GM21786 (cell line): ENCODE data around the gene FXYD5.

Experiments
- ATAC-seq: cut with Tn5 transposase; IDR thresholded peaks from one replicate; pipeline ENCODE4 v1.9.1; 2021; ENCODE audit not compliant: unreplicated experiment

The FXYD5 gene, protein sequence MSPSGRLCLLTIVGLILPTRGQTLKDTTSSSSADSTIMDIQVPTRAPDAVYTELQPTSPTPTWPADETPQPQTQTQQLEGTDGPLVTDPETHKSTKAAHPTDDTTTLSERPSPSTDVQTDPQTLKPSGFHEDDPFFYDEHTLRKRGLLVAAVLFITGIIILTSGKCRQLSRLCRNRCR

DNA sequence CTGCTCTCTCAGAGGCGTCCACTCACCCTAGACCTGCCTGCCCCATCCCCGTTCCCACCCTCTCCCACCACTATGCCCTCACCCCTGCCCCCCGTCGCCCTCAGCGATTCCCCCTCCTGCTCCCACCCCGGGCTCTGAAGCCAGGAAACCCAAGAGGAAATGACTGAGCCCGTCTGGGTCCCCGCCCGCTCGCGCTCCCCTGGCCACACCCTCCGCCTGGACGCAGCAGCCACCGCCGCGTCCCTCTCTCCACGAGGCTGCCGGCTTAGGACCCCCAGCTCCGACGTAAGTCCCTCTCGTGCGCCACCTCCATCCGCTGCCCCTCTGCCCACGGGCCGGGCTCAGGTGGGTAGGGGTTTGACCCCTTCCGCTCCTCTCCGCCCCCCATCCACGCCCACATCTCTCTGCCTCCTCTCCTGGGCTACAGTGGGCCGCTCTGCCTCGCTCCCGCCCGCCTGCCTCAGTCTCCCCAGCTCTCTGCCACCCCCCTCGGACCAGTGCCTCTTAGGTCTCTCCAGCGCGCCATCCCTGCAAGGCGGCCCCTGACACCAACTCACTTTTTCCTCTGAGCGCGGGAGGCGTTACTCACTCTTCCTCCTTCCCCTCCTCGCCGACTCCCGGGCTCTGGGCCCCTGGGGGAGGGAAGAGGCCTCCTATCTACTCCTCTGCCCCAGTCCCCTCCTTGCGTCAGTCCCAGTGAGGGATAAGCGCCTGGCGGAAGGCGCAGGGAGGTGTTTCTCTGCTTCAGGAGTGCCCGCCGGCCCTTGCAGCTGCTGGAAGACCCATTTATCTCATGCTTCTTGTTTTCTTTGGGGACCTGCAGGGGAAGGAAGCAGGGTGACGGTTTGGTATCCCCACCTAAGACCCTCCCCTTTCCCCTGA lies at the start of gene FXYD5:
Gene FXYD5, plus strand, starts transcription at position 211 of the 882 bp plus-strand sequence. CDS start 816 bp downstream, outside the sequence.
- no peak for ATAC-seq

DNA sequence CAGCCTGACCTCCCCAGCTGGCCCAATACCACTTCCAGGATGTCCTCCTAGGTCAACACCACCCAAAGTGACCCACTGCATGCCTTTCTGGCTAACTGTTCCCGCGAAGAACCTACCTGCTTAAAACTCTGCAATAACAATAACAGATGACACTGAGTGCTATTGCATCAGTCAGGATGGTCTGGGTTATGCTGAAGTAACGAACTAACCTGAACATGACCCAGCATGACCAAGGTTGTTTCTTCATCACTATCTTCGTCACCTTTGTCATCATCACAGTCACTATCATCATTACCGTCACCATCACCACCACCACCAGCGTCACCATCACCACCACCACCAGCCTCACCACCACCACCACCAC lies 49.5 kb upstream of the FXYD5 start:
- no peak for ATAC-seq

DNA sequence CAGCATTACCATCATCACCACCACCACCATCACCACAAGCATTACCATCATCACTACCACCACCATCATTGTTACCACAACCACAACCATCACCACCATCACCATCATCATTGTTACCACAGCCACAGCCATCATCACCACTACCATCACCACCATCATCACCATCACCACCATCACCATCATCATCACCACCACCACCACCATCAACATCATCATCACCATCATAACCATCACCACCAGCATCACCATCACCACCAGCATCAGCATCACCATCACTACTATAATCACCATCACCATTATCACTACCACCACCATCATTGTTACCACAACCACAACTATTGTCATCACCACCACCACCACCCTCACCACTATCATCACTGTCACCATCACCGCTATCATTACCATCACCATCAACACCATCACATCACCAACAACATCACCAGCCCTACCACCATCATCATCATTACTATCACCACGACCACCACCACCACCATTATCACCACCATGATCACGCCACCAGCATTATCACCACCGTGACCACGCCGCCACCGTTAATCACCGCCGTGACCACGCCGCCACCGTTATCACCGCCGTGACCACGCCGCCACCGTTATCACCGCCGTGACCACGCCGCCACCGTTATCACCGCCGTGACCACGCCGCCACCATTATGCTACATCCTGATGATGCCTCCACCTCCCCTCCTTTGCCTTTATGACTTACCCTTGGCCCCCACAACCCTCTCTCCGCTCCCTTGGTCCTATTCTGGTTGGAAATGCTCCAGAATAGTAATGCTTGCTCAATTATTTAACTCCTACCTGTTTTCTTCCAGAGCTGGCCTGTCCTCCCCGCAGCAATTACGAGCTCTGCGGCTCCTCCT lies 48.9 kb upstream of the FXYD5 start:
- no peak for ATAC-seq

DNA sequence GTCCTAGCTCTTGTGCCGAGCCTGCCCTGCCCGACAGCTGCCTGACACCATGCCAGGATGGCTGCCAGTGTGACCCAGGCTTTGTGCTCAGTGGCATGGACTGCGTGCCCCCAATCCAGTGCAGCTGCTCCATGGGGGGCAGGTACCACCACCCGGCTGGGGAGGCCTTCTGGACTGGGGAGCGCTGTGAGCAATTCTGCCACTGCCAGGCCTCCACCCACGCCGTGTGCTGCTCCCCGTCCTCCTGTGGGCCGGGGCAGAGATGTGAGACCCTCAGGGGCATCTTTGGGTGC lies 48.3 kb upstream of the FXYD5 start:
- ATAC-seq: no peak

DNA sequence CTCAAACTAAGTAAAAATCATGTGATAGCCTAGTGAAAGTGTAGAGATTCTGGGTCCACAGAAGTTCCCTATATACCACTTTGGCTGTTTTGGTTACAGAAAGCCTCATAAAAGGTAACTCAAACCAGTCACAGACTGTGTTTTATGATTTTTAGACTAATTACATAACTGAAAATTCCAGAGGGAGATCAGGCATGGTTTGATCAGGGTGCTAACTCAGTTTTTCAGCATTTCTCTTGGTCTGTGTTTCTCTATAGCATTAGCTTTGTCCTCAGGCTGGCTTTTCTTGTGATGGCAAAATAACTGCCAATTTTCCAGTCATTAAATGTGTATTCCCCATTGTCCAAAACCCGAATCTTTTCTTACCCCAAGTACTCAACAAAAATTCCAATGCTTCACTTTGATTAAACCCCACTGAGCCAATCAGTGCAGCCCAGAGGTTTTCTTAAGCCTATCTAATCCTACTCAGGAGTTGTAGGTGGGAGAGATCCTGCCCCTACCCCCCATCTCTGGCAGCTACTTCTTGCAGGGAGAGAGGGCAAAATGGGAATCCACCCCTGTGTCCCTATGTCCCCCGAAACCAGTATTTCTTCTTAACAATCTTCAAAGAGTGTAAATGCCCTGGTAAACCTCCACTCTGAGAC lies 47.5 kb upstream of the FXYD5 start:
- ATAC-seq: no peak

DNA sequence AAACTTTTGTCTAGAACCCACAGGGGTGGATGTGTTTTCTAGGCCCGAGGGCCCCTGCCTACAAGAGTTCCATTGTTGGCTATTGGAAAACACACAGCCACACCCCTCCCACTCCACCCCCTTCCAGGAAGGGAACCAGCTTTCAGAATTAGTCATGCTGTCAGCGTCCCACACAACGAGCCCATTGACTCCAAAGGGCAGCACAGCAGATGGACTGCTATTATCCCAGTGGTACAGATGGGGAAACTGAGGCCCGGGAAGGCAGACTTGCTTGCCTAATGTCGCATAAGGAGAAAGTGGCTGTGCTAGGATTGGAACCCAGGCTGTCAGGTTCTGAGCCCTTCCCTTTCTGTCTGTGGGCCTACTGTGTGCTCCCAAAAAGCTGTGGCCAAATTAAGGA lies 47.0 kb upstream of the FXYD5 start:
- ATAC-seq: no peak

DNA sequence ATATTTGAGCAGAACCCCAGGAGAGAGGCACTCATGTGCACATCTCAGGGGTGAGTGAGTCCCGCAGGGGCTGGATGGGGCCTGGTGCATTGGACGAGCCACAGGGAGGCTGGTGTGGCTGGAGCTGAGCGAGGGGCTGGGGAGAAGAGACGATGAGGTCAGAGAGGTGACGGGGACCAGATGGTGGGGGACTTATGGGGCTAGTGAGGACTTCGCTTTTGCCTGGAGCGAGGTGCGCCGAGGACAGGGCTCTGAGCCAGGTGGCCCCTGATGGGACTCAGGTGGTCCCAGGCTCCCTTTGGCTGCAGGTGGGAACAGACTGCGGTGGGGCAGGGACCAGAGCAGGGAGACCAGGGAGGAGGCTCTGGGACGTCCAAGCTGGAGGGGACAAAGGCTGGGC lies 45.8 kb upstream of the FXYD5 start:
- ATAC-seq: no peak

DNA sequence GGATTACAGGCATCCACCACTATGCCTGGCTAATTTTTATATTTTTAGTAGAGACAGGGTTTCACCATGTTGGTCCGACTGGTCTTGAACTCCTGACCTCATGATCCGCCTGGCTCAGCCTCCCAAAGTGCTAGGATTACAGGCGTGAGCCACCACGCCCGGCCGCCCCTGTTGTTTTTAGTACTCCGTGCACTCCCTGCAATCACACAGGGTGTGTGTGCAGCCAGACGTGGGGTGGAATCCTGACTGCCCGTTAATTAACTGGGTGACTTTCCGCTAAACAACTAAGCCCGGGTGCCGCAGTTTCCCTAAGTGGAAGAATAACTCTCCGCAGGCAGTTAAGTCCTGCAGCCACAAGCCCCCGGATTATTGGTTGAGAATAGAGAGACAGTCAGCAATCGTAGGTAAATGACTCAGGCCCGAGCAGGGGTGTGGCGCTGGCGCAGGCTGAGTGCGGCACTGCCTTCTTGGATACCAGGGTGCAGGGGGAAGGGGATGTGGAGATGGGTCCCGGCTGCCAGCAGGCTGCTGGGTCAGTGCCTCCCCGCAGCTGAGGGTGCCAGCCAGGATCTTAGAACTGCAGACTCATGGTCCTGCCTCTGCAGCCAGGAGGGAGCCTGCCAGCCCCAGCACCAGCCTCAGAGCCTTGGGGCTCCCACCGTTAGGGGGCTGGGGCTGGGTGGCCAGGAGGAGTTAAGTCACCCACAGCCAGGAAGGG lies 45.0 kb upstream of the FXYD5 start:
- no peak for ATAC-seq

DNA sequence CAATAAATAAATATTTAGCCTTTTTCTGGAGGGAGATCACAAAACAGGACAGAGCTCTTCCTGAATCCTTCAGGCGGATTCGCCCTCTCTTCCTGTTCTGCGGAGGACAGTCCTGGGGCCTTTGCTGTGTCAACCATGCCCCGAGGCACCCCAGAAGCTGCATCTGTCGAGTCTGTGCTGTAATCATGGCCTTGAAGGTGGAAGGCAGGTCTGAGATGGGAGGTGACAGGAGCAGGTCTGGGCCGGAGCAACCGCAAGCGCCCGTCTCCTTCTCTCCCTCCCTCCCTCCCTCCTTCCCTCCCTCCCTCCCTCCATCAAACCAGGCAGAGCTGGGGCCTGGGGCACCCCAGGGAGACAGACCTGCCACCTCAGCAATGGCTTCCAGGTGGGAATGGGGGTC lies 43.6 kb upstream of the FXYD5 start:
- ATAC-seq: no peak

DNA sequence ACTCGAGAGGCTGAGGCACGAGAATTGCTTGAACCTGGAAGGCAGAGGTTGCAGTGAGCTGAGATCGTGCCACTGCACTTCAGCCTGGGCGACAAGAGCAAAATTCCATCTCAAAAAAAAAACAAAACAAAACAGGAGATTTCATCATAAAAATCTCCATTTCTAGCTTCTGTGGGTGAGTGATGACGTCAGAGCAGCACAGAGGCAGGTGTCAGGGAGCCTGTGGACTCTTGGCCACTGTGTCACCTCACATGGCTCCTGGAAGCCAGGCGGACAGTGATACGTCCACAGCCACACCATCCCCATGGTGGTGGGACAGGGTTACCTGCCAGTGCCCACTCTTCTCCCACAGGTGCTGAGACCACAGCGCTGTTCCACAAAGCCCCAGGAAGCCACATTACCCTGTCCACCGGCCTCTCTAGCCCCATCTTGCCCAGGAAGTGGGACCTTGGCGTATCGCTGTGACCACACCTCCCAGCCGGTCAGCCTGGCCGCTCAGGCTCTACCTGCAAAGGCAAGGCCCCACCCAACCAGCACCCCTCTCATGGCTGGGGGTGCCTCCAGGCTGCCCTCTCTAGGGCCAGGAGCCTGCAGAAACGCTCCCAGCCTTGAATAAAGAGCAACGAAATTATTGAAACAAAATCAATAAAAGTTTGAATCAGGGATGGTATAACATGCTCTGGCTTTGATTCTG lies 41.4 kb upstream of the FXYD5 start:
- no peak for ATAC-seq

DNA sequence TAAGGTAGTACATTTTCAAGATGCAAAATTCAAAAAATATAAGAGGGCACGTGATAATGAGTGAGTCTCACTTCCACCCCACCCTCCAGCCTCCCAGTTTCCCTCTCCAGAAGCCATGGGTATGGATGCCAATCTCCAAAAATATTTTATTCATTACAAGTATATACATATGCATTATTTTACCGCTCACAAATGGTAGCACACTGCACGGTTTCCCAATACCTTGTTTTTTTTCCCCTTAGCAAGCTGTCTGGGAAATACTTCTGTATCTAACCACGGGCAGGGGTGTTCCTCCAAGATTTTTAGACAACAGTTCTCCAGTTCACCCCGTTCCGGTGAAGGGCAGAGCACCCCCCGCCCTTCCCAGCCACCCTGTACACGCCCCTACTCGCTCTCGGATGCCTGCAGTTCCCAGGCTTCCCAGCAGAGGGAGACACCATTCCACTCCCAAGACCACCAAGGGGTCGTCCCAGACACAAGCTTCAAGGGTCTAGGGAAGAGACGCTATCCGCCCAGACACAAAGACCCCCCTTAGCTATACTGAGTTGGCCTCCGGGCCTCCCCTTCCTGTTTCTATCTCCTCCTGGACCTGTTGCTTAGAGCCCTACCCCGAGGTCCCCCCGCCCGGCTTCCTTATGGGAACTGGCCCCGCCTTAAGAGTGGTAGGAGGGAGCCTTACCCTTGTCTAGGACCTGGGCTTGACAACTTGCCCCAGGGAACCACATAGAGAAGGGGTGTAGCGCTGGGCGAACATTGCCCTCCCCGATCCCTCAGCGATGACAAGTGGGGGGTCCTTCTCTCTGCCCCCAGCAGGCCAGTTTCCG lies 40.0 kb upstream of the FXYD5 start:
- ATAC-seq: no peak

DNA sequence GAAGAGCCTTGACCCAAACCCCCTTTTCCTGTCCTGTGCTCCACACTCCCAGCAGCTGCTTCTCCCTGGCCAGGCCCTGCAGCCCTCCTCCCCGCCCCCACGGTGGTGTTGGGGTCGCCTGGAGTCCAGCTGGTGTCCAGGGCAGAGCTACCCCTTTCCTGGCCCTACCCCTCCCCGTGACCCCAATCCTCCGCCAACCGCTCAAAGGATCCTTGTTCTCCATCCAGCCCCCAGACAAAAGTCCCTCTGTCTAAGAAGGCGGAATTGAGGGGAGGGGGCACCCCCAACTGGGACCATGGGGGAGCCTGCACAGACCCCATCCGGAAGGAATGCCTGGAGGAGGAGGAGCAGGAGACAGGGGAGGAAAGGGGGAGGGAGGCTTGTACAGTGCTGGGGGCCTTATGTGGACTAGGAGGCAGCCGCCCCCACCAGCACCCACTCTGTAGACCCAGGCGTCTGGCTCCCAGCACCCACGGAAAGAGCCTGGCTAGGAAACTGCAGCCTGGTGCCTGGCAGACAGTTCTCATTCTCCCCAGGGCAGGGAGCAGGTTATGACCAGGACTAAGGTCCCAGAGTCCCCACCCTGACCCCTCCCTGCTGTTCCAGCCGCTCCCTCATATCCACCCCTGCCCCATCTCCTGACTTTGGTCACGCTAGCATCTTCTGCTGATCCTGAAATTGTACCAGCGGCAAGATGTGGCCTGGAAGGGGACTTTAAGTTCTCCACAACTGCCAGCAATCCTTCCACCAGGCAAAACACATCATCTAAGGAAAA lies 39.2 kb upstream of the FXYD5 start, which contains the start of gene FXYD3:
Gene FXYD3, plus strand, starts transcription at position 647 of the 775 bp plus-strand sequence. CDS start 3,554 bp downstream, outside the sequence.
- ATAC-seq: no peak

DNA sequence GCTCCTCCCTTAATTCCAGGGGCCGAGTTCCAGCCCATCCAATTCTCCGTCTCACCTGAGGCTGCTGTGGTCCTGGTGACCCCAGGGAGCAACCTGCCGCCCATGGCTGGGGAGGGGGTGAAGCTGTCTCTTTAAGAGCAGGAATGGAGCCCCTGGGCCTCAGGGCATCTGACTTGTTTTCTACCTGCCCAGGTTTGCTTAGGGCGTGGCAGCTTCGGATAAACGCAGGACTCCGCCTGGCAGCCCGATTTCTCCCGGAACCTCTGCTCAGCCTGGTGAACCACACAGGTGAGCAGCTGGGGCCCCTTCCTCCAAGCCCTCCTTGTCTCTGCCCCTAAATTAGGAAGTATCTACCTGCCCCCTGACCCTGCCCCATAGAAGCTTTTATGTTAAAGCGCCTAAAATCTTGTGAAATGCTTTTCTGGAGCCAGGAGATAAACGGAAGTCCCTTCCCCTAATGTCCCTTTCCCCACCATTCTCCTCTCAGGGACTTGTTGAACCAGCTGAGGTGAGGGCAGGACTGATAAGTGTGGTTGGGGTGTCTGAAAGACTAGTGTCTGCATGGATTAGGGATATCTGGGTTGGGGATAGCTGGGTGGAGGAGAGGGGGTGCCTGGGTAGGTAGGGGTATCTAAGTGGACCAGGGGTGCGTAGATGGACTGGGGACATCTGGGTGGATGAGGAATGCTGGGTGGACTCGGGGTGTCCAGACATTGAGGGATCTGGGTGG lies 38.3 kb upstream of the FXYD5 start:
- no peak for ATAC-seq

DNA sequence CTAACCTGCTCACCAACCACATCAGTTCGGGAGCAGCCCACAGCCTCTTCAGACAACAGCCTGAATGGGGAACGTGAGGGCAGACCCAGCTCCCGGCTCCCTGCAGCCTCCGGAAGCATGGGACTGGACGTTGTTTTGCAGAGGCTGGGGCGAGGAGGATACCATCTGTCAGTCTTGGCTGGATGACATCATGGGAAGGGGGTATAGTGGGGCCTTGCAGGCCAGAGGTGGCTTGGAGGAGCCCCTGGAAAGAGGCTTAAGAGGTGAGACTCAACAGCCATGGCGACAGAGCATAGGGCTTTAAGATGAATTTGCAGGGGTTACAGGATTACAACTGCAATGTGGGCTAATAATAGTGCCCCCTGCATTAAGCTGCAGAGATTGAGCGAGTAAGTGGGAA lies 37.4 kb upstream of the FXYD5 start:
- ATAC-seq: no peak

DNA sequence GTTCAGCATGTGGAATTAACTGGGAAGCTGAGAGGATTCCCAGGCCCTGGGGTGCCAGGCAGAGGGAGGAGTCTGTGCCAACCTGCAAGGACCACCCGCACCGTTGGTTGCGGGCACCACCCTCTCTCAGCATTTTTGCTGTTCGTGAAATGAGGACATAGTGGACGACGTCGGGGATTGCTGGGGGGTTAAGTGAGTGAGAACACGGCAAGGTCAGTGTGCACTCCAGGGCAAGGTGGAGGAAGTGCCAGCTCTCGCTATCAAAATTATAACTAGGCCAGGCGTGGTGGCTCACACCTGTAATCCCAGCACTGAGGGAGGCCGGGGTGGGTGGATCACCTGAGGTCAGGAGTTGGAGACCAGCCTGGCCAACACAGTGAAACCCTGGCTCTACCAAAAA lies 36.7 kb upstream of the FXYD5 start:
- ATAC-seq: no peak

DNA sequence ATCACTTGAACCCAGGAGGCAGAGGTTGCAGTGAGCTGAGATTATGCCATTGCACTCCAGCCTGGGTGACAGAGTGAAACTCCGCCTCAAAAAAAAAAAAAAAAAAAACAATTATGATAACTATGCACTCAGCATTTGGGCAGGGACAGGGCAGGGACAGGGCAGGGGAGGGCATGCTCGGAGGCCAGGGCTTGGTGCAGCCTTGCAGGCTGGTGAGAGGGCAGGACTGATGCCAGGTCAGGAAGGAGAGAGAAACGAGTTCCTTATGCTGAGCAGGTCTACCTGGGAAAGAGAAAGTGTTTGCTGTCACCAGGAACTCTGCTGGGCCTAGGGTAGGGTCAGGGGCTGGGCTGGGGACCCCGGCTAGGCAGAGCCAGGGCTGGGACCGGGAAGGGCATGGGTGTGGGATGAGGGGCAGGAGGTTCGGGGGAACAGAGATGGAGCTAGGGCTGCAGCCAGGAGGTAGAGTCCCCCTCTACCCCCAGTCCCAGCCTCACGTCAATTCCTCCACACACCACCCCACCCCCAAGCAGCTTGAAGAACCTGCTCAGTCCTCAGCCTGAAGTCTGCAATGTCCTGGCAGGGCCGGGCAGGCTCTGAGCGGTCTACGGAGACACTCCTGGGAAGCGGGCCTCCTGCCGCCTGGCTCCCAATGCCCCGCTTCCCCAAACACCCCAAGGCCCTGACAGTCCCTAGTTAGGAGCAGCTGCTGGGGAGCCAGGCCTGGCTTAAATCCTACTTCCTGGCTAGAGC lies 36.1 kb upstream of the FXYD5 start:
- ATAC-seq: no peak

DNA sequence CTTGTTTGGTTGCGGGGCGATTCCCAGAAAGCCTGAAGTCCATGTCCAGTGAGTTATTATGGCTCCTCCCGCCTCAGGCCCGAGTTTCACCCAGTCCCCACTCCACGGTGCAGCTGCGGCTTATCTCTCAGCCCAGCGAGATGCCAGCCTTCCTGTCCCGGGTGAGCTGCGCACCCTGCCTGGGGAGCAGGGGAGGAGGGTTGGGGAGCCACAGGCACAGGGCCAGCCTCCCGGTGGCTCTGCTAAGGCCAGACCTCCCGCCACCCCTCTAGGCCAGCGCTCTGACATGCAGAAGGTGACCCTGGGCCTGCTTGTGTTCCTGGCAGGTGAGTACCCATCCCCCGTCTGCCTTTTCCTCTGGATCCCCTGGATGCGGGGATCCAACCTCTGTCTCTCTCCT lies 35.4 kb upstream of the FXYD5 start:
- no peak for ATAC-seq
